HEK293 (cell line): ENCODE measurements around the gene INCA1.

Experiments
- CTCF ChIA-PET: fragments of 350-600 bp; formaldehyde crosslinking; extraction: SDS; loops from one replicate; lab custom pipeline; 2021; ENCODE audit warnings: antibody characterized with exemption; lab: Yijun Ruan, JAX
- POLR2A ChIA-PET: fragments of 300-600 bp; formaldehyde crosslinking; extraction: SDS; loops from one replicate; lab custom pipeline; 2020; ENCODE audit warnings: antibody characterized with exemption, inconsistent platforms; lab: Yijun Ruan, JAX
- H3K27ac ChIP-seq: fragments of 200-500 bp; sonication (Bioruptor generic); 2 replicates; pipeline ENCODE4 v1.5.1; 2014; ENCODE audit warnings: low read depth, low read length, control low read depth, inconsistent platforms; ENCODE audit errors: extremely low read depth
- H3K36me3 ChIP-seq, 2 experiments: fragments of 200-500 bp in 1 of 2; sonication (Bioruptor generic) in 1 of 2; 1 replicate in 1 of 2; 2 replicates in 1 of 2; pipeline ENCODE4 v1.5.1; 2014 to 2017; ENCODE audit warnings: inconsistent platforms in 2 of 2, low read length in 2 of 2; ENCODE audit not compliant: control insufficient read depth in 2 of 2, insufficient read depth in 1 of 2
- H3K4me1 ChIP-seq: fragments of 200-500 bp; sonication (Bioruptor generic); 2 replicates; pipeline ENCODE4 v1.5.1; 2014; ENCODE audit warnings: mild to moderate bottlenecking, low read length, inconsistent platforms; ENCODE audit not compliant: control insufficient read depth, insufficient read depth
- H3K4me3 ChIP-seq: 2 replicates; pipeline ENCODE4 v1.5.1; 2011; ENCODE audit warnings: low read depth, mild to moderate bottlenecking, control low read depth, low read length, moderate library complexity
- H3K9me3 ChIP-seq: fragments of 200-500 bp; sonication (Bioruptor generic); 2 replicates; pipeline ENCODE4 v1.5.1; 2014; ENCODE audit warnings: low read depth, low read length, inconsistent platforms; ENCODE audit not compliant: control insufficient read depth, insufficient read depth
- BCL11A ChIP-seq: fragments of 450-650 bp; formaldehyde crosslinking; IDR thresholded peaks from 2 replicates; pipeline ENCODE4 v1.5.1; 2016; ENCODE audit warnings: low read depth, missing biosample characterization, missing genetic modification characterization
- IKZF3 ChIP-seq: fragments of 450-650 bp; IDR thresholded peaks from 2 replicates; pipeline ENCODE4 v1.5.0; 2018; ENCODE audit warnings: missing biosample characterization, mild to moderate bottlenecking, missing genetic modification characterization, moderate library complexity
- KLF1 ChIP-seq: fragments of 450-650 bp; formaldehyde crosslinking; IDR thresholded peaks from 2 replicates; pipeline ENCODE4 v1.5.1; 2016; ENCODE audit warnings: missing biosample characterization, missing genetic modification characterization
- KLF10 ChIP-seq: fragments of 450-650 bp; IDR thresholded peaks from 2 replicates; pipeline ENCODE4 v1.5.1; 2018; ENCODE audit warnings: missing biosample characterization, mild to moderate bottlenecking, missing genetic modification characterization
- KLF16 ChIP-seq: fragments of 450-650 bp; formaldehyde crosslinking; IDR thresholded peaks from 2 replicates; pipeline ENCODE4 v1.5.1; 2017; ENCODE audit warnings: missing biosample characterization, missing genetic modification characterization
- KLF17 ChIP-seq: fragments of 450-650 bp; formaldehyde crosslinking; IDR thresholded peaks from 2 replicates; pipeline ENCODE4 v1.5.1; 2016; ENCODE audit warnings: missing biosample characterization, missing genetic modification characterization
- OSR2 ChIP-seq: fragments of 450-650 bp; formaldehyde crosslinking; IDR thresholded peaks from 2 replicates; pipeline ENCODE4 v1.5.1; 2016; ENCODE audit warnings: missing biosample characterization, missing genetic modification characterization
- PRDM10 ChIP-seq: fragments of 450-650 bp; formaldehyde crosslinking; IDR thresholded peaks from 2 replicates; pipeline ENCODE4 v1.5.1; 2016; ENCODE audit warnings: missing biosample characterization, missing genetic modification characterization
- SP2 ChIP-seq: fragments of 450-650 bp; formaldehyde crosslinking; IDR thresholded peaks from 2 replicates; pipeline ENCODE4 v1.5.1; 2016; ENCODE audit warnings: missing biosample characterization, missing genetic modification characterization
- SP3 ChIP-seq: fragments of 450-650 bp; formaldehyde crosslinking; IDR thresholded peaks from 2 replicates; pipeline ENCODE4 v1.5.1; 2016; ENCODE audit warnings: missing biosample characterization, missing genetic modification characterization
- TRIM28 ChIP-seq: IDR thresholded peaks from 2 replicates; pipeline ENCODE4 v1.6.1; 2011; ENCODE audit warnings: low read length, control low read depth, borderline replicate concordance
- ZBTB17 ChIP-seq: fragments of 450-650 bp; formaldehyde crosslinking; IDR thresholded peaks from 2 replicates; pipeline ENCODE4 v1.5.1; 2016; ENCODE audit warnings: missing biosample characterization, missing genetic modification characterization
- ZNF10 ChIP-seq: fragments of 450-650 bp; formaldehyde crosslinking; IDR thresholded peaks from 2 replicates; pipeline ENCODE4 v1.5.1; 2017; ENCODE audit warnings: missing biosample characterization, missing genetic modification characterization
- ZNF24 ChIP-seq: fragments of 450-650 bp; formaldehyde crosslinking; IDR thresholded peaks from 2 replicates; pipeline ENCODE4 v1.5.1; 2016; ENCODE audit warnings: missing biosample characterization, missing genetic modification characterization
- ZNF302 ChIP-seq: fragments of 450-650 bp; formaldehyde crosslinking; IDR thresholded peaks from 2 replicates; pipeline ENCODE4 v1.5.1; 2016; ENCODE audit warnings: missing biosample characterization, missing genetic modification characterization, low read depth
- ZNF335 ChIP-seq: fragments of 450-650 bp; formaldehyde crosslinking; conservative IDR thresholded peaks from 2 replicates; pipeline ENCODE4 v1.5.1; 2016; ENCODE audit warnings: missing biosample characterization, missing genetic modification characterization
- ZNF394 ChIP-seq: fragments of 450-650 bp; formaldehyde crosslinking; IDR thresholded peaks from 2 replicates; pipeline ENCODE4 v1.5.1; 2016; ENCODE audit warnings: missing biosample characterization, missing genetic modification characterization, mild to moderate bottlenecking, moderate library complexity, borderline replicate concordance
- ZNF398 ChIP-seq: fragments of 450-650 bp; formaldehyde crosslinking; IDR thresholded peaks from 2 replicates; pipeline ENCODE4 v1.5.1; 2017; ENCODE audit warnings: missing biosample characterization, missing genetic modification characterization
- ZNF549 ChIP-seq: fragments of 450-650 bp; IDR thresholded peaks from 2 replicates; pipeline ENCODE4 v1.5.1; 2018; ENCODE audit warnings: missing biosample characterization, missing genetic modification characterization, mild to moderate bottlenecking, inconsistent platforms, moderate library complexity
- ZNF701 ChIP-seq: fragments of 450-650 bp; formaldehyde crosslinking; IDR thresholded peaks from 2 replicates; pipeline ENCODE4 v1.5.1; 2016; ENCODE audit warnings: missing biosample characterization, missing genetic modification characterization
- ZSCAN30 ChIP-seq: fragments of 450-650 bp; IDR thresholded peaks from 2 replicates; pipeline ENCODE4 v1.5.1; 2018; ENCODE audit warnings: missing biosample characterization, mild to moderate bottlenecking, missing genetic modification characterization, moderate library complexity
- TF ChIP-seq, protein P1 (sequence below): fragments of 450-650 bp; formaldehyde crosslinking; IDR thresholded peaks from 2 replicates; pipeline ENCODE4 v1.5.1; 2016; ENCODE audit warnings: missing biosample characterization, missing genetic modification characterization
- TF ChIP-seq, protein P2 (sequence below): fragments of 450-650 bp; formaldehyde crosslinking; conservative IDR thresholded peaks from 2 replicates; pipeline ENCODE4 v1.5.1; 2016; ENCODE audit warnings: low read depth, missing biosample characterization, missing genetic modification characterization

The INCA1 gene

DNA sequence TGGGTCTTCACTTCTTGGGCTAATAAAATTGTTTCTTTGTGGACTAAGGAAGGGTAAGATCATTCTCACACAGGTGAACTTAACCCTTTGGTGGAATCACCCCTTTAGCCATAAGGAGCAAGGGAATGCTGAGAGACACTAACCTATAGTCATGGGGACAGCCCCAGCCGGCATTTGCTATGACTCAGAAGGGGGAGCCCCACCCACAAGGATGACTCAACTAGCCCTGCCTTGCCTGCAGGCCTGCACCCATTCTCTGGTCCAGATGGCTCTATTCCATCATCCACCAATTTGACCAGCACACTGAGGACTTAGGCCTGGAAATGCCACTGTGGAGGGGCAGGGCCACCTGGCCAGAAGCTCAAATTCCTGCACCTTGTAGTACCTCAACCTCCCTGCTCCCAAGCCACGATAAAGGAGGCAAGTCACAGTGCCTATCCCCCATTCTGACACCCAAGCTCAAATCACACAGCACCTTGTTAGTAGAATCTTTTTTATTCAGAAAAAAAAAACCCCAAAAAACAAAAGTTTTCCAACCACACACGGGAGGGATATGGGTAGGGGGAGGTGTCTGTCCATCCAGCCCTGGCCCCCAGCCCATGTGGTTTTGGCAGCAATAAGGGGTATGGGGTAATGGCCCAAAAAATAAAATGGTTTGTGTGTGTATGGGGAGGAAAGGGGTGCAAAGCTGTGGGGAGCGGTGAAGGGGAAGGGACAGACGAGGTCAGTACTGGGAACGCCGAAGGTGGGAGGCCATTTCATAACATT is 52.0 kb downstream of the INCA1 start (continued):
- TF ChIP-seq ZNF24 (tag by site-specific recombination) (no peak), ZNF701 (tag by site-specific recombination) (no peak), SP3 (tag by site-specific recombination) (peak; percentile 58; the same call in 1 of the 2 replicates), KLF1 (tag by site-specific recombination) (peak; percentile 93), ZNF398 (tag by site-specific recombination) (0 out of 2 replicates have a peak, but pooled peaks have one; percentile 2), KLF16 (tag by site-specific recombination) (peak; percentile 71), PRDM10 (peak; percentile 64), TRIM28 (no peak), KLF17 (tag by site-specific recombination) (peak; percentile 69), ZBTB17 (peak; percentile 82), IKZF3 (tag by site-specific recombination) (0 out of 2 replicates have a peak, but pooled peaks have one; percentile 6), SP2 (tag by site-specific recombination) (peak; percentile 35; the same call in 1 of the 2 replicates), KLF10 (peak; percentile 89)
- TF ChIP-seq, protein P1, sequence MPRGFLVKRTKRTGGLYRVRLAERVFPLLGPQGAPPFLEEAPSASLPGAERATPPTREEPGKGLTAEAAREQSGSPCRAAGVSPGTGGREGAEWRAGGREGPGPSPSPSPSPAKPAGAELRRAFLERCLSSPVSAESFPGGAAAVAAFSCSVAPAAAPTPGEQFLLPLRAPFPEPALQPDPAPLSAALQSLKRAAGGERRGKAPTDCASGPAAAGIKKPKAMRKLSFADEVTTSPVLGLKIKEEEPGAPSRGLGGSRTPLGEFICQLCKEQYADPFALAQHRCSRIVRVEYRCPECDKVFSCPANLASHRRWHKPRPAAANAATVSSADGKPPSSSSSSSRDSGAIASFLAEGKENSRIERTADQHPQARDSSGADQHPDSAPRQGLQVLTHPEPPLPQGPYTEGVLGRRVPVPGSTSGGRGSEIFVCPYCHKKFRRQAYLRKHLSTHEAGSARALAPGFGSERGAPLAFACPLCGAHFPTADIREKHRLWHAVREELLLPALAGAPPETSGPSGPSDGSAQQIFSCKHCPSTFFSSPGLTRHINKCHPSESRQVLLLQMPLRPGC: peak; percentile 68; the same call in 1 of the 2 replicates

DNA sequence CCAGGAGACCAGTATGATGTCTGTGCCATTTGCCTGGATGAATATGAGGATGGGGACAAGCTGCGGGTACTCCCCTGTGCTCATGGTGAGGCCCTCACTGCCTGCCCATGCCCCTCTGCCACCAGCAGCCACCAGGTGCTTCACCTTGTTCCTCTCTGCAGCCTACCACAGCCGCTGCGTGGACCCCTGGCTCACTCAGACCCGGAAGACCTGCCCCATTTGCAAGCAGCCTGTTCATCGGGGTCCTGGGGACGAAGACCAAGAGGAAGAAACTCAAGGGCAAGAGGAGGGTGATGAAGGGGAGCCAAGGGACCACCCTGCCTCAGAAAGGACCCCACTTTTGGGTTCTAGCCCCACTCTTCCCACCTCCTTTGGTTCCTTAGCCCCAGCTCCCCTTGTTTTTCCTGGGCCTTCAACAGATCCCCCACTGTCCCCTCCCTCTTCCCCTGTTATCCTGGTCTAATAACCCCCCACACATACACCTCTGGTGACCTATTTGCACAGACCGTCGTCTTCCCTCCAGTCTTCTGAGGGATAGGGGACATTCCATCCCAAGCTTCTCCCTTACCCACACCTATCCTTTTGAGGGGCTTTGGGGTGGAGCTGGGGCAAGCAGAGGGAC is 52.7 kb downstream of the INCA1 start:
- POLR2A ChIA-PET: interaction anchor here (0.6 to 17.9 kb wide), 5 partner anchors 10 to 77 kb away, joined by 3 to 358 read pairs (median 8); partner anchors contain the start of genes GP1BA and SPAG7
- CTCF ChIA-PET: interaction anchor here (0.6 to 1.3 kb wide), 3 partner anchors 22 to 118 kb away, joined by 3 to 5 read pairs (median 3); partner anchors contain the start of gene CHRNE

More for the DNA sequence above, 52.7 kb downstream of the INCA1 start:
- TF ChIP-seq ZNF302 (tag by site-specific recombination): no peak
- TF ChIP-seq IKZF3 (tag by site-specific recombination): no peak
- TF ChIP-seq, protein P2, sequence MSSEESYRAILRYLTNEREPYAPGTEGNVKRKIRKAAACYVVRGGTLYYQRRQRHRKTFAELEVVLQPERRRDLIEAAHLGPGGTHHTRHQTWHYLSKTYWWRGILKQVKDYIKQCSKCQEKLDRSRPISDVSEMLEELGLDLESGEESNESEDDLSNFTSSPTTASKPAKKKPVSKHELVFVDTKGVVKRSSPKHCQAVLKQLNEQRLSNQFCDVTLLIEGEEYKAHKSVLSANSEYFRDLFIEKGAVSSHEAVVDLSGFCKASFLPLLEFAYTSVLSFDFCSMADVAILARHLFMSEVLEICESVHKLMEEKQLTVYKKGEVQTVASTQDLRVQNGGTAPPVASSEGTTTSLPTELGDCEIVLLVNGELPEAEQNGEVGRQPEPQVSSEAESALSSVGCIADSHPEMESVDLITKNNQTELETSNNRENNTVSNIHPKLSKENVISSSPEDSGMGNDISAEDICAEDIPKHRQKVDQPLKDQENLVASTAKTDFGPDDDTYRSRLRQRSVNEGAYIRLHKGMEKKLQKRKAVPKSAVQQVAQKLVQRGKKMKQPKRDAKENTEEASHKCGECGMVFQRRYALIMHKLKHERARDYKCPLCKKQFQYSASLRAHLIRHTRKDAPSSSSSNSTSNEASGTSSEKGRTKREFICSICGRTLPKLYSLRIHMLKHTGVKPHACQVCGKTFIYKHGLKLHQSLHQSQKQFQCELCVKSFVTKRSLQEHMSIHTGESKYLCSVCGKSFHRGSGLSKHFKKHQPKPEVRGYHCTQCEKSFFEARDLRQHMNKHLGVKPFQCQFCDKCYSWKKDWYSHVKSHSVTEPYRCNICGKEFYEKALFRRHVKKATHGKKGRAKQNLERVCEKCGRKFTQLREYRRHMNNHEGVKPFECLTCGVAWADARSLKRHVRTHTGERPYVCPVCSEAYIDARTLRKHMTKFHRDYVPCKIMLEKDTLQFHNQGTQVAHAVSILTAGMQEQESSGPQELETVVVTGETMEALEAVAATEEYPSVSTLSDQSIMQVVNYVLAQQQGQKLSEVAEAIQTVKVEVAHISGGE (tag by site-specific recombination): no peak
- peak; percentile 44 for TF ChIP-seq ZNF335 (tag by site-specific recombination)
- TF ChIP-seq ZNF10 (tag by site-specific recombination): 0 out of 2 replicates have a peak, but pooled peaks have one; percentile 1
- TF ChIP-seq OSR2 (tag by site-specific recombination): no peak
- TF ChIP-seq ZNF394: 0 out of 2 replicates have a peak, but pooled peaks have one; percentile 49
- TF ChIP-seq ZSCAN30 (tag by site-specific recombination): no peak
- no peak for TF ChIP-seq BCL11A (tag by site-specific recombination)
- TF ChIP-seq ZNF549: no peak
- TF ChIP-seq, all 188 proteins: peak for 3
- H3K9me3 ChIP-seq: no peaks in the 10 kb centered on the region
- no peak overlapping the region for H3K4me3 ChIP-seq
- H3K4me1 ChIP-seq: peaks cover 19% of the 10 kb centered on the region
- H3K27ac ChIP-seq: peak overlapping the region; percentile 99
- H3K36me3 ChIP-seq: peaks cover 38 to 60% of the 10 kb centered on the region in 2 experiments
